Activated CD8-positive, alpha-beta memory T cell treated with anti-CD3 and anti-CD28 coated beads, Interleukin-2, amount 10 ng/mL, durations not matched to agents 7 days and 5 days (primary cell): ENCODE results near the gene ANXA6. TPM values are rescaled to one million over a fixed set of nuclear protein-coding genes. Genes with fewer than 3 reads are reported as not detected.

Experiments
- ATAC-seq: fragments of 150-1000 bp; cut with Tn5 transposase; one replicate; pipeline ENCODE4 v1.10.0; 2021; ENCODE audit warnings: moderate library complexity
- CTCF ChIA-PET: fragments of 350-600 bp; sonication (Branson Sonifier 250); formaldehyde crosslinking; loops from one replicate; lab custom pipeline; 2021; ENCODE audit warnings: antibody characterized with exemption; lab: Charles Lee
- DNase-seq: peaks from one replicate; pipeline ENCODE4 v3.0.0-alpha.2; 2020
- H3K27ac Mint-ChIP-seq: one replicate; pipeline ENCODE4 v1.8.0; 2021; ENCODE audit warnings: mild to moderate bottlenecking, mixed read lengths
- H3K27me3 Mint-ChIP-seq: one replicate; pipeline ENCODE4 v1.8.0; 2021; ENCODE audit warnings: mixed read lengths
- H3K36me3 Mint-ChIP-seq: one replicate; pipeline ENCODE4 v1.8.0; 2021; ENCODE audit warnings: mild to moderate bottlenecking, mixed read lengths
- H3K4me1 Mint-ChIP-seq: one replicate; pipeline ENCODE4 v1.8.0; 2021; ENCODE audit warnings: mixed read lengths
- H3K4me3 Mint-ChIP-seq: one replicate; pipeline ENCODE4 v1.8.0; 2021; ENCODE audit warnings: mild to moderate bottlenecking, moderate library complexity, mixed read lengths
- H3K9me3 Mint-ChIP-seq: one replicate; pipeline ENCODE4 v1.8.0; 2022; ENCODE audit warnings: low read depth, mixed read lengths
- total RNA-seq, 2 experiments: library from RNA; stranded (reverse); gene quantifications; one replicate each; pipeline ENCODE4 v1.2.3, GENCODE V29; 2021

The ANXA6 gene
- total RNA-seq, 2 experiments from 2014 or later: 623 to 640 TPM

- peak; percentile 77 for DNase-seq
- H3K9me3 Mint-ChIP-seq: no peaks in the 10 kb centered on the region
- no peak overlapping the region for H3K27ac Mint-ChIP-seq
- H3K4me3 Mint-ChIP-seq: no peak overlapping the region
- CTCF ChIA-PET: interaction anchor here (0.7 to 7.6 kb wide), 43 partner anchors 9 to 656 kb away, joined by 3 to 182 read pairs (median 5); partner anchors contain the start of genes ANXA6, CCDC69 and TNIP1
- H3K27me3 Mint-ChIP-seq: no peaks in the 10 kb centered on the region
- H3K4me1 Mint-ChIP-seq: no peaks in the 10 kb centered on the region
- peaks cover 56% of the 10 kb centered on the region for H3K36me3 Mint-ChIP-seq
- peak; percentile 68 for ATAC-seq
These were observed 42.2 kb downstream of the ANXA6 start for GRCh38 chr5:151115272-151115905.

DNA sequence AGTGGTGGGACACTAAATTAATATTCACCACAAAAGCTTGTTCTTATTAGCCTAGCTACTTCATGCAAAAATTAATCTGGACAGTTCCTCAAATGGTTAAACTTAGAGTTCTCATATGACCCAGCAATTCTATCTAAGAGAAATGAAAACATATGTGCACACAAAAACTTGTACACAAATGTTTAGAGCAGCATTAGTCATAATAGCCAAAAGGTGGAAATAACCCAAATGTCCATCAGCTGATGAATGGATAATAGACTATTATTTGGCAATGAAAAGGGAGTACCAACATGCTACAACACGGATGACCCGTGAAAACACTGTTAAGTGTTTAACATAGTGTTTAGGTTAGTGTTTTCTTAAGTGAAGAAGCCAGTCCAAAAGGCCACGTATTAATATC is 43.9 kb downstream of the ANXA6 start:
- no peaks in the 10 kb centered on the region for H3K4me1 Mint-ChIP-seq
- H3K36me3 Mint-ChIP-seq: peaks cover 55% of the 10 kb centered on the region
- CTCF ChIA-PET: interaction anchor here (2.5 to 7.6 kb wide), 9 partner anchors 12 to 126 kb away, joined by 11 to 182 read pairs (median 39); partner anchors contain the start of gene TNIP1
- no peaks in the 10 kb centered on the region for H3K27me3 Mint-ChIP-seq
- ATAC-seq (no peak), DNase-seq (no peak)
- H3K4me3 Mint-ChIP-seq: no peak overlapping the region
- H3K27ac Mint-ChIP-seq: no peak overlapping the region
- no peaks in the 10 kb centered on the region for H3K9me3 Mint-ChIP-seq

- Mint-ChIP-seq H3K4me1 (no peaks in the 10 kb centered on the region), H3K27ac (no peak overlapping the region), H3K9me3 (no peaks in the 10 kb centered on the region), H3K27me3 (no peaks in the 10 kb centered on the region), H3K4me3 (no peak overlapping the region), H3K36me3 (peaks cover 60% of the 10 kb centered on the region)
- DNase-seq (no peak), ATAC-seq (no peak)
- CTCF ChIA-PET: interaction anchor here (1.0 to 1.3 kb wide), 4 partner anchors 15 to 63 kb away, joined by 3 to 6 read pairs (median 4); no protein-coding TSS in a partner anchor
These were observed 46.6 kb downstream of the ANXA6 start for GRCh38 chr5:151110992-151111391.

DNA sequence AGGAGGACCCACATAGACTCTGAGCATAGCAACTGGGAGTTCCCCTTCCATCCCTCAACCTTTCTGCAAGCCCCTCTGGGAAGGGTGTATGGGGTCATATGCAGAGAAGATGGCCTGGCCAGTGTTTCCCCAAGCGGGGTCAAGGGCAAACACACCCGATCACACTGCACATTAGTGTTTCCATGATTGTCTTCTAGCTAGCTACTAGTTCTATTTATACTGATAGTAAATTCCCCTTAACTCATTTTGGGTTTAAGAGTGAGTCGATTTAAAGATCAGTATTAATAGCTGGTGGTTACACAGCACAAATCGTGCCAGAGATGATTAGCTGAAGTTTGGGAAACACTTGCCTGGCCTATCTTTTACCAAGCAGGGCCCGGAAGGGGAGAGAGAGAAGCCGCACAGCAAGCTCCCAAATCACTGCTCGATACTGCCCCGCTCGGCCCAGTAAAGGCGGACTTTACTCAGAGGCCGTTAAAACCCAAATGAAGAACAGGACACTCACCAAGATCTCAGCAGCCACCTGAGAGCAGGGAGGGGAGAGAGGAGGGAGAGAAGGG is 47.4 kb downstream of the ANXA6 start:
- H3K27me3 Mint-ChIP-seq: no peaks in the 10 kb centered on the region
- H3K4me3 Mint-ChIP-seq: no peak overlapping the region
- CTCF ChIA-PET: interaction anchor here (1.0 to 1.4 kb wide), 5 partner anchors 12 to 60 kb away, joined by 3 to 6 read pairs (median 3); no protein-coding TSS in a partner anchor
- no peak for DNase-seq
- no peaks in the 10 kb centered on the region for H3K4me1 Mint-ChIP-seq
- peaks cover 60% of the 10 kb centered on the region for H3K36me3 Mint-ChIP-seq
- H3K27ac Mint-ChIP-seq: peak overlapping the region; percentile 34
- ATAC-seq: no peak
- no peaks in the 10 kb centered on the region for H3K9me3 Mint-ChIP-seq

- DNase-seq (no peak), ATAC-seq (no peak)
- Mint-ChIP-seq H3K4me3 (no peak overlapping the region), H3K27ac (no peak overlapping the region), H3K36me3 (peaks cover 61% of the 10 kb centered on the region), H3K27me3 (no peaks in the 10 kb centered on the region), H3K4me1 (no peaks in the 10 kb centered on the region), H3K9me3 (no peaks in the 10 kb centered on the region)
- CTCF ChIA-PET: interaction anchor here (1.3 to 1.5 kb wide), 2 partner anchors 49 to 658 kb away, joined by 3 read pairs; partner anchors contain the start of gene ANXA6
These were observed 49.0 kb downstream of the ANXA6 start for GRCh38 chr5:151108566-151108965.

DNA sequence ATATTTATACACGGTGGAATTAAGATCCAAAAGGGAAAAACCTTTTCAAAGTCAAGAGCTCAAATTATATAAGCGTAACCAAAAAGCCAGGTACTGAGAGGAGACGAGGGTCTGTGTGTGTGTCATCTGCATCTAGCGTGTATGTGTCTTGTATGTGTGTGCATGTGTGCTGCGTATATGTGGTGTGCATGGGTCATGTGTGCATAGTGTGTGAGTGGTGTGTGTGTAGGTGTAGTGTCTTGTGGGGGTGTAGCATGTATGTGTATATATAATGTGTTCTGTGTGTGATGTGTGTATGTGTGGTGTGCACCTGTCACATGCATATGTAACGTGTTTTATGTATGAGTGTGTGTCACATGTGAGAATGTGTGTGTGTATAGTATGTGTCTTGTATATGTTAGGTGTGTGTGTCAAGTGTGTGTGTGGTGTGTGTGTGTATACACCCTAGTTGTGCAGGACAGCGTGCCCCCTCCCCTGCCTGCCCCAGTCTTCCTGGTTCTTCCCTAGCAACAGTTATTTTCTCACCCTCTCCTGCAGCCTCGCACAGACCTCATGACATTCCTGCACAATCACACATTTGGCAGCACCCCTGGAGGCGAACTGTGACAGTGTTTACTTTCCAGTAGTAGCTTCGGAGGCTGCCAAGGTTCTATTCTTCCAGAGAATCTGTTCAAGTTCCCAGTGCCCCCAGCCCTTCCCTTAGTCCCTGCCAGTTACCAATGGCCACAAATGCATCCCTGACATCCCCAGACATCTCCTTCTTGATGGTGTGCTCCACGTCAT is 49.6 kb downstream of the ANXA6 start:
- no peaks in the 10 kb centered on the region for H3K27me3 Mint-ChIP-seq
- ATAC-seq: no peak
- no peak overlapping the region for H3K27ac Mint-ChIP-seq
- no peak overlapping the region for H3K4me3 Mint-ChIP-seq
- H3K9me3 Mint-ChIP-seq: no peaks in the 10 kb centered on the region
- no peak for DNase-seq
- H3K4me1 Mint-ChIP-seq: no peaks in the 10 kb centered on the region
- CTCF ChIA-PET: interaction anchor here (0.9 kb wide), 1 partner anchor 9 kb away, joined by 3 read pairs; no protein-coding TSS in a partner anchor
- H3K36me3 Mint-ChIP-seq: peaks cover 63% of the 10 kb centered on the region

DNA sequence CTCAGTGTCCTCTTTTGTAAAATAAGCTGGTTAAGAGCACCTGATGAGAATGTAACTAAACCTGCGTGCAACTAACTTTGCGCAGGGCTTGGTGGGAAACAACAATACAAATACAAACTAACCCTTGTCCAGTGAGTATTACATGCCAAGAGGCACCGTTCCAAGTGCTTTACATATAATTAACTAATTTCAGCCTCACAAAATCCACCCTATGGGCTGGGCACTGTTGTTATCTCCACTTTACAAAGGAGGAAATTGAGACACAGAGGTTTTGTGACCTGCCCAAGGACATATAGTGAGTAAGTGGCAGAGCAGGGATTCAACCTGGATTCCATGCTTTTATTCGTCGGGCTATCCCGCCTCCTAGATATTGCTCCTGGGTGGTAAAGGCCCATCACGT is 50.5 kb downstream of the ANXA6 start:
- CTCF ChIA-PET: interaction anchor here (0.9 to 1.5 kb wide), 2 partner anchors 8 kb away, joined by 3 to 4 read pairs; no protein-coding TSS in a partner anchor
- Mint-ChIP-seq H3K4me3 (no peak overlapping the region), H3K36me3 (peaks cover 59% of the 10 kb centered on the region), H3K27ac (no peak overlapping the region), H3K27me3 (no peaks in the 10 kb centered on the region), H3K9me3 (no peaks in the 10 kb centered on the region), H3K4me1 (no peaks in the 10 kb centered on the region)
- DNase-seq: no peak
- no peak for ATAC-seq

DNA sequence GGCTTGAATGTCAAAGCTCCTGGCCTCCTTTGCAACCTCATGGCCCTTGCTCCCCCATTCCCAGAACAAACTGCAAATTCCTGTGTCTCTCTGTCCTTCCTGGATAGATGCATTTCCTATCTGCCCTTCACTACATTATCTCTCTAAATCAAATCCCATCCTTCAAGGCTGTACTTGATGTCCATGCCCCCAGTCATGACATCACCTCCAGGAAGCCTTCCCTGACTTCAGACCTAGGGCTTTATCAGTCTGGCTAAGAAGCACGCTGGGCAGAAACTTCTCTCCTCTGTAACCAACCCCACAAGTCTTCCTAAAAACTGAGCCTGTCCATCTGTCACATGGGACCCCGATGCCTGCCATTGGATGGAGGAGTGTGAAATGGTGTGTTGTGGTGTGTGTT is 51.1 kb downstream of the ANXA6 start:
- H3K27ac Mint-ChIP-seq: peak overlapping the region; percentile 9
- ATAC-seq: no peak
- no peaks in the 10 kb centered on the region for H3K9me3 Mint-ChIP-seq
- H3K4me3 Mint-ChIP-seq: no peak overlapping the region
- peaks cover 64% of the 10 kb centered on the region for H3K36me3 Mint-ChIP-seq
- DNase-seq: no peak
- no peaks in the 10 kb centered on the region for H3K27me3 Mint-ChIP-seq
- H3K4me1 Mint-ChIP-seq: peaks cover 5% of the 10 kb centered on the region
- CTCF ChIA-PET: interaction anchor here (1.2 to 1.5 kb wide), 2 partner anchors 9 to 59 kb away, joined by 3 to 4 read pairs; no protein-coding TSS in a partner anchor

- DNase-seq (no peak), ATAC-seq (no peak)
- CTCF ChIA-PET: interaction anchor here (1.0 to 1.5 kb wide), 3 partner anchors 9 to 58 kb away, joined by 3 to 4 read pairs (median 4); no protein-coding TSS in a partner anchor
- Mint-ChIP-seq H3K9me3 (no peaks in the 10 kb centered on the region), H3K27me3 (no peaks in the 10 kb centered on the region), H3K4me1 (peaks cover 6% of the 10 kb centered on the region), H3K36me3 (peaks cover 66% of the 10 kb centered on the region), H3K4me3 (no peak overlapping the region), H3K27ac (no peak overlapping the region)
These were observed 51.5 kb downstream of the ANXA6 start for GRCh38 chr5:151106043-151106442.

- Mint-ChIP-seq H3K4me1 (peaks cover 11% of the 10 kb centered on the region), H3K36me3 (peaks cover 67% of the 10 kb centered on the region), H3K4me3 (no peak overlapping the region), H3K27me3 (no peaks in the 10 kb centered on the region), H3K27ac (no peak overlapping the region), H3K9me3 (no peaks in the 10 kb centered on the region)
- CTCF ChIA-PET: interaction anchor here (1.0 to 1.7 kb wide), 3 partner anchors 10 to 58 kb away, joined by 3 to 4 read pairs (median 4); no protein-coding TSS in a partner anchor
- ATAC-seq (no peak), DNase-seq (no peak)
These were observed 52.0 kb downstream of the ANXA6 start for GRCh38 chr5:151105561-151105960.

GRCh38 chr5:151104795-151105194 is 52.8 kb downstream of the ANXA6 start:
- H3K27ac Mint-ChIP-seq: no peak overlapping the region
- H3K36me3 Mint-ChIP-seq: peaks cover 69% of the 10 kb centered on the region
- H3K4me3 Mint-ChIP-seq: no peak overlapping the region
- H3K4me1 Mint-ChIP-seq: peaks cover 19% of the 10 kb centered on the region
- H3K27me3 Mint-ChIP-seq: no peaks in the 10 kb centered on the region
- CTCF ChIA-PET: interaction anchor here (1.3 to 1.7 kb wide), 3 partner anchors 11 to 53 kb away, joined by 3 to 4 read pairs (median 4); no protein-coding TSS in a partner anchor
- no peak for ATAC-seq
- H3K9me3 Mint-ChIP-seq: no peaks in the 10 kb centered on the region
- no peak for DNase-seq

- CTCF ChIA-PET: interaction anchor here (1.0 to 2.4 kb wide), 4 partner anchors 14 to 53 kb away, joined by 3 to 8 read pairs (median 4); no protein-coding TSS in a partner anchor
These were observed 55.8 kb downstream of the ANXA6 start for GRCh38 chr5:151101746-151102145.

GRCh38 chr5:151101151-151101550 is 56.4 kb downstream of the ANXA6 start:
- Mint-ChIP-seq H3K9me3 (no peaks in the 10 kb centered on the region), H3K36me3 (peaks cover 51% of the 10 kb centered on the region), H3K4me1 (peaks cover 51% of the 10 kb centered on the region), H3K27me3 (no peaks in the 10 kb centered on the region), H3K27ac (no peak overlapping the region), H3K4me3 (no peak overlapping the region)
- ATAC-seq (no peak), DNase-seq (no peak)
- CTCF ChIA-PET: interaction anchor here (1.0 to 2.4 kb wide), 3 partner anchors 25 to 52 kb away, joined by 3 to 8 read pairs (median 4); no protein-coding TSS in a partner anchor

More at GRCh38 chr5:151101746-151102145, 55.8 kb downstream of the ANXA6 start:
- Mint-ChIP-seq H3K4me1 (peaks cover 47% of the 10 kb centered on the region), H3K27me3 (no peaks in the 10 kb centered on the region), H3K4me3 (no peak overlapping the region), H3K27ac (no peak overlapping the region), H3K36me3 (peaks cover 56% of the 10 kb centered on the region), H3K9me3 (no peaks in the 10 kb centered on the region)
- ATAC-seq (no peak), DNase-seq (no peak)
